Liver (tissue), 9 donors: Measurements from ENCODE around the gene MAP1LC3B2. TPM values are rescaled to one million over a fixed set of nuclear protein-coding genes. Genes with fewer than 3 reads are reported as not detected.

ENCODE experiments used
- DNase-seq: peaks from one replicate; pipeline ENCODE4 v3.0.0-alpha.2; 2017; ENCODE audit warnings: low spot score
- H3K27ac ChIP-seq, 2 donors: one replicate each; pipeline ENCODE4 v1.7.0; 2013; ENCODE audit warnings: inconsistent platforms in 2 of 2, low read length in 2 of 2, control low read depth in 1 of 2, low read depth in 1 of 2, mild to moderate bottlenecking in 1 of 2
- H3K27me3 ChIP-seq, 4 donors: one replicate each; pipeline versions ENCODE4 v1.6.1 to v1.7.0; 2013; ENCODE audit warnings: low read length in 3 of 4, inconsistent platforms in 1 of 4, mild to moderate bottlenecking in 1 of 4, moderate library complexity in 1 of 4; ENCODE audit not compliant: control insufficient read depth in 4 of 4, insufficient read depth in 4 of 4
- H3K36me3 ChIP-seq, 4 donors: one replicate each; pipeline versions ENCODE4 v1.6.1 to v1.7.0; 2013; ENCODE audit warnings: low read length in 3 of 4, mild to moderate bottlenecking in 3 of 4, low read depth in 1 of 4, moderate library complexity in 1 of 4; ENCODE audit not compliant: control insufficient read depth in 4 of 4, insufficient read depth in 3 of 4
- H3K4me1 ChIP-seq, 4 donors: one replicate each; pipeline versions ENCODE4 v1.6.1 to v1.7.0; 2013; ENCODE audit warnings: low read length in 3 of 4, mild to moderate bottlenecking in 3 of 4, moderate library complexity in 1 of 4; ENCODE audit not compliant: control insufficient read depth in 4 of 4, insufficient read depth in 4 of 4
- H3K4me3 ChIP-seq, 3 donors: one replicate each; pipeline versions ENCODE4 v1.6.1 to v1.7.0; 2013; ENCODE audit warnings: low read length in 3 of 3, control low read depth in 1 of 3, low read depth in 1 of 3, mild to moderate bottlenecking in 1 of 3
- H3K9ac ChIP-seq, 2 donors: one replicate each; pipeline ENCODE4 v1.7.0; 2013; ENCODE audit warnings: low read length in 2 of 2, mild to moderate bottlenecking in 2 of 2, moderate library complexity in 2 of 2, control low read depth in 1 of 2, low read depth in 1 of 2
- H3K9me3 ChIP-seq, 4 donors: one replicate each; pipeline versions ENCODE4 v1.6.1 to v1.7.0; 2013; ENCODE audit warnings: low read length in 3 of 4; ENCODE audit not compliant: control insufficient read depth in 4 of 4
- EGR1 ChIP-seq, 2 donors: IDR thresholded peaks; 2 replicates each; pipeline ENCODE4 v1.6.1; 2016 to 2018; ENCODE audit warnings: antibody characterized with exemption in 2 of 2, low read depth in 2 of 2
- FOXA1 ChIP-seq: IDR thresholded peaks from 2 replicates; pipeline ENCODE4 v1.6.1; 2016; ENCODE audit warnings: antibody characterized with exemption
- GABPA ChIP-seq, 2 donors: IDR thresholded peaks in 1 of 2; conservative IDR thresholded peaks in 1 of 2; 2 replicates each; pipeline ENCODE4 v1.6.1; 2016; ENCODE audit warnings: antibody characterized with exemption in 2 of 2, mild to moderate bottlenecking in 1 of 2, moderate library complexity in 1 of 2
- JUND ChIP-seq, 2 donors: IDR thresholded peaks; 2 replicates each; pipeline ENCODE4 v1.6.1; 2016; ENCODE audit warnings: antibody characterized with exemption in 2 of 2
- MAX ChIP-seq: IDR thresholded peaks from 2 replicates; pipeline ENCODE4 v1.6.1; 2016; ENCODE audit warnings: antibody characterized with exemption
- NR2F2 ChIP-seq: IDR thresholded peaks from 2 replicates; pipeline ENCODE4 v1.6.1; 2016; ENCODE audit warnings: antibody characterized with exemption
- RAD21 ChIP-seq, 2 donors: IDR thresholded peaks; 2 replicates each; pipeline ENCODE4 v1.6.1; 2016; ENCODE audit warnings: antibody characterized with exemption in 2 of 2, mild to moderate bottlenecking in 2 of 2
- REST ChIP-seq: IDR thresholded peaks from 2 replicates; pipeline ENCODE4 v1.6.1; 2016; ENCODE audit warnings: antibody characterized with exemption, mild to moderate bottlenecking
- RXRA ChIP-seq, 2 donors: IDR thresholded peaks; 2 replicates each; pipeline ENCODE4 v1.6.1; 2017 to 2018; ENCODE audit warnings: antibody characterized with exemption in 2 of 2, mild to moderate bottlenecking in 1 of 2
- TAF1 ChIP-seq: conservative IDR thresholded peaks from 2 replicates; pipeline ENCODE4 v1.6.1; 2016; ENCODE audit warnings: antibody characterized with exemption, mild to moderate bottlenecking
- YY1 ChIP-seq: IDR thresholded peaks from 2 replicates; pipeline ENCODE4 v1.6.1; 2016; ENCODE audit warnings: antibody characterized with exemption, mild to moderate bottlenecking
- WGBS: extraction: QIAGEN DNeasy Blood & Tissue Kit; methylation state at CpG from one replicate; pipeline ENCODE4 v1.1.7; 2013; 5-methylcytosine and 5-hydroxymethylcytosine counted together
- polyA plus RNA-seq, 2 donors: library from polyadenylated mRNA; stranded (reverse) in 1 of 2; unstranded in 1 of 2; fragments of 200-250 nt in 1 of 2; fragments of >200 nt in 1 of 2; fragmentation: Nextera tagmentation in 1 of 2; extraction: Ambion mirVana in 1 of 2; gene quantifications; one replicate each; pipeline versions ENCODE4 v1.2.1 to v1.2.3, GENCODE V29; 2013 to 2015
- total RNA-seq, 2 donors: library from RNA; depleted of rRNA; stranded (reverse); fragments of >200 nt; gene quantifications; one replicate each; pipeline ENCODE4 v1.2.3, GENCODE V29; 2014
- TF ChIP-seq, protein P1 (sequence below): IDR thresholded peaks from 2 replicates; pipeline ENCODE4 v1.6.1; 2016; ENCODE audit warnings: antibody characterized with exemption
- TF ChIP-seq, protein P2 (sequence below): IDR thresholded peaks from 2 replicates; pipeline ENCODE4 v1.6.1; 2016; ENCODE audit warnings: antibody characterized with exemption
- donor health status: healthy.
- donor health status: healthy.
- donor health status: healthy.
- donor health status: healthy.
- donor health status: healthy.

The MAP1LC3B2 gene
- total and polyA plus RNA-seq, 4 donors: 1.3 to 7.7 TPM; not detected in 2

DNA sequence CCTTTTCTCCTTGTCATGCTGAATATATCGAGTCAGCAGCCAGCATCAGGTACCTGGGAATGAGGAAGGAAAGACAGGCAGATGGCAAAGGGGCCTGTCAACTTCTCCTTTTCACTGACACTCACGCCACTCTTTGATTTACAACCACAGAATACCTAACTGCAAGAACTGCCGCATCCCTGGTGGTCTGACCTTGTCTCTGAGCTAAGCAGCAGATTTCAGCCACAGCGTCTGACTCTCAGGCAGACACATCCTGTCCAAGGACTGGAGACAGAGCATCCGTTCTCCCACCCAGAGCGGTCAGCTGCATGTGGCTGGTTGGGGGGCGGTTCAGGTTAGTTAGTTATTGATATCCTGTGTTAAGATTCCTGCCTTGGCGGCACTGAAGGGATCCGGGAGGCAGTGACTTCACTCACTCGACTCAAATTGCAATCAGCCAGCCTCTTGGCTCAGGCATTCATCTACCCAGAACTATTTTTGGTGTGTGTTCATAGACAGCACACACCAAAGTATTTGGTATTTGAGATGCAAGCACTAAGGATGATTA is 11.2 kb upstream of the MAP1LC3B2 start:
- no peak overlapping the region for H3K9ac ChIP-seq
- no peaks in the 10 kb centered on the region for H3K36me3 ChIP-seq
- no peak for DNase-seq
- no peak overlapping the region for H3K27ac ChIP-seq
- no peaks in the 10 kb centered on the region for H3K9me3 ChIP-seq
- no peak for TF ChIP-seq EGR1 (IDR thresholded peaks at IDR 0.05; ENCODE audit: low read depth in 2 of 2)
- no peak for TF ChIP-seq MAX
- peaks cover 0 to 6% (median 2%) of the 10 kb centered on the region in 4 donors for H3K4me1 ChIP-seq
- H3K27me3 ChIP-seq: no peaks in the 10 kb centered on the region
- WGBS: 56% methylated on average over 10 of the region's 10 CpGs
- no peak overlapping the region for H3K4me3 ChIP-seq

DNA sequence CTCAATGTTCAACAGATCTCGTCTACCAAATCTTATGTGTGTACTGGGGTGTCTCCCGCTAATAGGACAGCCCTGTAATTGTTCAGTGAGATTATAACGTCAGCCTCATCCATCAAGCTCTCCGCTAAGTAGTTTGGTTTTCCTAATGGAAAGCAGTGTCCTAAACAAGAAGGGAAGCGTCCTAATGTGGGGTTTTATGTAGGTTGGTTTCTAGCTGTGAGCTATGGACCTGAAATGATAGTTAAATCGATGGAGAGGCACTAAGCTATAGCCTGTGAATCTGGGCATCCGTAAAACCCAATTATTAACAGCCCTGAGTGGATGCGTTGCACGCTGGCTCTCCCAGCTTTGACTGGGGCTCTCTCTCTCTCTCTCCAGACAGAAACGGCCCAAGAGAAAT is 9.2 kb upstream of the MAP1LC3B2 start:
- no peaks in the 10 kb centered on the region for H3K9me3 ChIP-seq
- no peak for DNase-seq
- peaks cover 0 to under 1% (median 0%) of the 10 kb centered on the region in 4 donors for H3K4me1 ChIP-seq
- no peak overlapping the region for H3K9ac ChIP-seq
- WGBS: 82% methylated on average over 10 of the region's 10 CpGs
- no peaks in the 10 kb centered on the region for H3K36me3 ChIP-seq
- H3K27me3 ChIP-seq: no peaks in the 10 kb centered on the region
- no peak overlapping the region for H3K4me3 ChIP-seq
- no peak overlapping the region for H3K27ac ChIP-seq
- TF ChIP-seq GABPA (IDR thresholded peaks at IDR 0.05 in 1 of 2, conservative IDR thresholded peaks at IDR 0.05 in 1 of 2): no peak
- no peak for TF ChIP-seq REST
- TF ChIP-seq YY1: no peak
- no peak for TF ChIP-seq MAX
- TF ChIP-seq FOXA1: no peak
- no peak for TF ChIP-seq NR2F2
- TF ChIP-seq, protein P1, sequence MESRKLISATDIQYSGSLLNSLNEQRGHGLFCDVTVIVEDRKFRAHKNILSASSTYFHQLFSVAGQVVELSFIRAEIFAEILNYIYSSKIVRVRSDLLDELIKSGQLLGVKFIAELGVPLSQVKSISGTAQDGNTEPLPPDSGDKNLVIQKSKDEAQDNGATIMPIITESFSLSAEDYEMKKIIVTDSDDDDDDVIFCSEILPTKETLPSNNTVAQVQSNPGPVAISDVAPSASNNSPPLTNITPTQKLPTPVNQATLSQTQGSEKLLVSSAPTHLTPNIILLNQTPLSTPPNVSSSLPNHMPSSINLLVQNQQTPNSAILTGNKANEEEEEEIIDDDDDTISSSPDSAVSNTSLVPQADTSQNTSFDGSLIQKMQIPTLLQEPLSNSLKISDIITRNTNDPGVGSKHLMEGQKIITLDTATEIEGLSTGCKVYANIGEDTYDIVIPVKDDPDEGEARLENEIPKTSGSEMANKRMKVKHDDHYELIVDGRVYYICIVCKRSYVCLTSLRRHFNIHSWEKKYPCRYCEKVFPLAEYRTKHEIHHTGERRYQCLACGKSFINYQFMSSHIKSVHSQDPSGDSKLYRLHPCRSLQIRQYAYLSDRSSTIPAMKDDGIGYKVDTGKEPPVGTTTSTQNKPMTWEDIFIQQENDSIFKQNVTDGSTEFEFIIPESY: no peak

DNA sequence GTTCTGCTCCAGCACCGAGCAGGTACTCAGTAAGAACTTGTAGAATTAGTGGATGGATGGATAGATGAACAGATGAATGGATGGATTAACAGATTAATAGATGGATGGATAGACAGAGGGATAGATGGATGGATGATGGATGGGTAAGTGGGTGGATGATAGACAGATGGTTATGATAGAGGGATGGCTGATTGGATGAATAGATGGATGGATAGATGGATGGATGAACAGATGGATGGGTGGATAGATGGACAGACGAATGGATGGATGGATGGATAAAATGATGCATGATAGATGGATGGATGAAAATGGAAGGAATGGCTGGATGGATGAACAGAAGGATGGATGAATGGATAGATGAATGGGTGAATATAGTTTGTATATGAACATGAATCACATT is 8.0 kb upstream of the MAP1LC3B2 start:
- DNase-seq: no peak
- no peak overlapping the region for H3K9ac ChIP-seq
- H3K36me3 ChIP-seq: no peaks in the 10 kb centered on the region
- no peaks in the 10 kb centered on the region for H3K9me3 ChIP-seq
- TF ChIP-seq RXRA (IDR thresholded peaks at IDR 0.05): no peak
- no peak for TF ChIP-seq EGR1 (IDR thresholded peaks at IDR 0.05; ENCODE audit: low read depth in 2 of 2)
- no peak for TF ChIP-seq TAF1
- TF ChIP-seq, protein P2, sequence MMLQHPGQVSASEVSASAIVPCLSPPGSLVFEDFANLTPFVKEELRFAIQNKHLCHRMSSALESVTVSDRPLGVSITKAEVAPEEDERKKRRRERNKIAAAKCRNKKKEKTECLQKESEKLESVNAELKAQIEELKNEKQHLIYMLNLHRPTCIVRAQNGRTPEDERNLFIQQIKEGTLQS: no peak
- TF ChIP-seq JUND (IDR thresholded peaks at IDR 0.05): no peak
- TF ChIP-seq, protein P1: no peak
- TF ChIP-seq RAD21 (IDR thresholded peaks at IDR 0.05): no peak
- TF ChIP-seq YY1: no peak
- no peaks in the 10 kb centered on the region for H3K27me3 ChIP-seq
- no peak overlapping the region for H3K27ac ChIP-seq
- no peak overlapping the region for H3K4me3 ChIP-seq
- no peaks in the 10 kb centered on the region for H3K4me1 ChIP-seq
- 86% methylated on average over 2 of the region's 2 CpGs for WGBS
